Suprapubic skin (tissue), 3 donors: ENCODE data around the gene DRD2.

Source experiments
- EP300 ChIP-seq: sonication (generic); formaldehyde crosslinking; IDR thresholded peaks from one replicate; pipeline ENCODE4 v1.6.1; 2017; ENCODE audit warnings: antibody characterized with exemption
- POLR2A ChIP-seq, 2 donors: fragments of 450-650 bp; IDR thresholded peaks; one replicate each; pipeline ENCODE4 v1.6.1; 2017; ENCODE audit warnings: antibody characterized with exemption in 2 of 2, mild to moderate bottlenecking in 2 of 2, moderate library complexity in 2 of 2
- TF ChIP-seq, protein P1 (sequence below), 2 donors: fragments of 200-600 bp in 1 of 2; fragments of 450-650 bp in 1 of 2; sonication (generic) in 1 of 2; IDR thresholded peaks; one replicate each; pipeline ENCODE4 v1.5.1; 2016 to 2019; ENCODE audit warnings: antibody characterized with exemption in 2 of 2, mild to moderate bottlenecking in 1 of 2, moderate library complexity in 1 of 2

DNA sequence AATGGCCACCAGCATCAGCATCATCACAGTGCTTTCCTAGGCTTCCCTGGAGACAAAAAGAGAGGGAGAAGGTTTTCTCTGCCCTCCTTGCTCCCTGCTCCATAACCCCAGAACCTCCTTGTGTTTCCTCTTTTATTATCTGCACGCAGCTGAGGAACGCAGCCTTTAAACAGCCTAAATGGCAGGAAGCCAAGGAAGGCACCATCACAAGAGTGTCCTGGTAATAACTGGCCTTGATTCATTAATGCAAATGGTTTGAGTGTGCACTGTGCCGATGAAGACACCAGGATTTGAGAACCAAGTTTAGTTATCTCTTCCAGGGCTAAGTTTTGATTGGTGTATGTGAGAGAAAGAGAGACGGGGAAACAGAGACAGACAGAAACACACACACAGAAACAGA, 29.4 kb upstream of the DRD2 start:
- TF ChIP-seq POLR2A (IDR thresholded peaks at IDR 0.05): no peak
- TF ChIP-seq, protein P1, sequence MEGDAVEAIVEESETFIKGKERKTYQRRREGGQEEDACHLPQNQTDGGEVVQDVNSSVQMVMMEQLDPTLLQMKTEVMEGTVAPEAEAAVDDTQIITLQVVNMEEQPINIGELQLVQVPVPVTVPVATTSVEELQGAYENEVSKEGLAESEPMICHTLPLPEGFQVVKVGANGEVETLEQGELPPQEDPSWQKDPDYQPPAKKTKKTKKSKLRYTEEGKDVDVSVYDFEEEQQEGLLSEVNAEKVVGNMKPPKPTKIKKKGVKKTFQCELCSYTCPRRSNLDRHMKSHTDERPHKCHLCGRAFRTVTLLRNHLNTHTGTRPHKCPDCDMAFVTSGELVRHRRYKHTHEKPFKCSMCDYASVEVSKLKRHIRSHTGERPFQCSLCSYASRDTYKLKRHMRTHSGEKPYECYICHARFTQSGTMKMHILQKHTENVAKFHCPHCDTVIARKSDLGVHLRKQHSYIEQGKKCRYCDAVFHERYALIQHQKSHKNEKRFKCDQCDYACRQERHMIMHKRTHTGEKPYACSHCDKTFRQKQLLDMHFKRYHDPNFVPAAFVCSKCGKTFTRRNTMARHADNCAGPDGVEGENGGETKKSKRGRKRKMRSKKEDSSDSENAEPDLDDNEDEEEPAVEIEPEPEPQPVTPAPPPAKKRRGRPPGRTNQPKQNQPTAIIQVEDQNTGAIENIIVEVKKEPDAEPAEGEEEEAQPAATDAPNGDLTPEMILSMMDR (IDR thresholded peaks at IDR 0.05): no peak
- no peak for TF ChIP-seq EP300
